GF-D8 (cell line): ENCODE data around the gene PRLH.

Source experiments
- DNase-seq: peaks from one replicate; lab custom pipeline; 2025; lab: John Stamatoyannopoulos, UW

The PRLH gene

DNA sequence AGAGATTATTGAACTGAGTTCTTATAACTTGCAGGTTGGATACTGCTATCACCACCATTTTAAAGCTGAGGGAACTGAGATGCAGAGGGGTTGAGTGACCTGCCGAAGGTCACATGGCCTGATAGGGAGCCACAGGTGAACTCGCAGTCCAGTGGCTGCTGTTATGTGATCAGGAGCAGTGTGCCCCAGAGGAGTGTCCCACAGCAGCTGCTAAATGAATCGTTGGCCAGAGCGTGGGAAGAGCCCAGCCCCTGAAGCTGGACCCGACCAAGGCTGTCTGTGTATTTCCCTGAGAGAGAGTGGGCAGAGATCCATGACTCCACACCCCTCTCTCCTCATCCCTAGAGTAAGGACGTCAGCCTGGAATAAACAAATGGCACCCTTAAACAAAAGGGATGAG, 26.7 kb upstream of the PRLH start:
- no peak for DNase-seq

DNA sequence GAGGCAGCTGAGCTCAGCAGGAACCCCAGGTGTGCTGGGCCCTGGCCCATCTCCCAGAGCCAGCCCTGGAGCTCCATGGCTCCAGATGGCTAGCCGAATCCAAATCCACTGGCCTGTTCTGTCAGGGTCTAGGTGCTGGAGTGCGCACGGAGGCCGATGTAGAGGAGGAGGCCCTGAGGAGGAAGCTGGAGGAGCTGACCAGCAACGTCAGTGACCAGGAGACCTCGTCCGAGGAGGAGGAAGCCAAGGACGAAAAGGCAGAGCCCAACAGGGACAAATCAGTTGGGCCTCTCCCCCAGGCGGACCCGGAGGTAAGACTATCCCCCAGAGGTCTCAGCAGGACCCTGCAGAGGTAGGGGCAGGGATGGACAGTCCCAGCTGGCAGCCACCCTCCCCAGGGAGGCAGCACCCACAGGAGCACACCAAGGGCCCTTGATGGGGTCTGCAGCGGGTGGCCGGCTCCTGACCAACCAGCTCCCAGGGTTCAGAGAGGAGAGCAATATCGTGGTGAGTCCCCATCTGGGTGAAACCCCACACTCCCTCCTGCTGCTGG, 26.1 kb upstream of the PRLH start:
- no peak for DNase-seq

DNA sequence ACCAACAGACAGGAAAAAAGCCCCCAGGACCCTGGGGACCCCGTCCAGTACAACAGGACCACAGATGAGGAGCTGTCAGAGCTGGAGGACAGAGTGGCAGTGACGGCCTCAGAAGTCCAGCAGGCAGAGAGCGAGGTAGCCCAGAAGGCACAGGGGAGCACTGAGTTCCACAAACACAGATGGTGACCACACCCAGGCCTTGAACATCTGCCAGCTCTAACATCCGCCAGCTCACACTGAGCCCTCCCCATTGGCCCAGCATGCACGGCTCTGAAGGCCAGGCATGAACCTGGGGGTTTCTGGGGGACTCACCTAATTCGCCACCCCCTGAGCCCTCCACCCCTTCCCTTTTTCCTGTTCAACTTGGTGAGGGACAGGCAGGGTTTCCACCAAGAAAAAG, 25.6 kb upstream of the PRLH start:
- no peak for DNase-seq

DNA sequence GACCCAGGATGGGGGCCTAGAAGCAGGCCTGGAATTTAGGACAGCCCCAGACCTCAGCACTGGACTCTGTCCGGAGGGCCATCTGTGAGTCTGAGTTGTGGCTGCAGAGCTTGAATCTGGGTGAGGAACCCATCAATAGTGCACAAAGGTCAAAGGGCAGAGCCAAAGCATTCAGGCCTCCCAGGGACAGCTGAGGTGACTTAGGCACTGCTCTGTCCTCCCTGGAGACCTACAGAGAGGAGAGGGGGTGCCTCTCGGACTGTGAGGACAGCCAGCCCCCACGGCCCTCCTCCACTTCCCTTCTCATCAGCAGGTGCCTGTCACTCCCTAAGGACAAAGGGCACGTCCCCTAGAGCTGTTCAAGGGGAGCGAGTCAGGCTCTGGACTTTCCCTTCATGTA, 25.1 kb upstream of the PRLH start:
- DNase-seq = no peak

DNA sequence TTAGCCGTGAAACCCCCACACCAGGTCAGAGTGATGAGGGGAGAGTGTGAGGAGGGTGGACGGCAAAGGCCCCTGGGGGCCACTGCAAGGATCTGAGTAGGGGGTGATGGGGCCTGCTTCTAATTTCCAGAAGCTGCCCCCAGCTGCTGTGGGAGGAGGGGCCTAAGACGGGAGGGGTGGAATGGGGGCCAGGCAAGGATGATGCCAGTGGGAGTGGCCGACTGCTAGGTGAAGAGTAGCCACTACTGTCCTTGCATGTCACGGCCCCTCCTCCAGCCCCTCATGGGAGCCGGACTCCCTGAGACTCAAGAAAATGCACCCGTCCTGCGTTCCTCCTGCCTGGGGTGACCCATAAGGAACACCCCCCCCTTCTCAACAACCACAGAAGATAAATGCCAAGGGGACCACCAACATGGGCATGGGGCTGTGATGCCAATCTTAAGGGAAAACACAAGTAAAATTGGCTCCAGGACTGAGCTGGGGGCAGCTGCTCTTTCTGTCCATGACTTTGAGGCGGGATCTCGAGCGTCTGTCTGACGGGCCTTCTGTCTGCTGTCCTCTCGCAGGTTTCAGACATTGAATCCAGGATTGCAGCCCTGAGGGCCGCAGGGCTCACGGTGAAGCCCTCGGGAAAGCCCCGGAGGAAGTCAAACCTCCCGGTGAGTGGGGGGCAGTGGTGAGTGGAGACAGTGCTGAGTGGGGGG, 24.2 kb upstream of the PRLH start:
- DNase-seq = no peak

DNA sequence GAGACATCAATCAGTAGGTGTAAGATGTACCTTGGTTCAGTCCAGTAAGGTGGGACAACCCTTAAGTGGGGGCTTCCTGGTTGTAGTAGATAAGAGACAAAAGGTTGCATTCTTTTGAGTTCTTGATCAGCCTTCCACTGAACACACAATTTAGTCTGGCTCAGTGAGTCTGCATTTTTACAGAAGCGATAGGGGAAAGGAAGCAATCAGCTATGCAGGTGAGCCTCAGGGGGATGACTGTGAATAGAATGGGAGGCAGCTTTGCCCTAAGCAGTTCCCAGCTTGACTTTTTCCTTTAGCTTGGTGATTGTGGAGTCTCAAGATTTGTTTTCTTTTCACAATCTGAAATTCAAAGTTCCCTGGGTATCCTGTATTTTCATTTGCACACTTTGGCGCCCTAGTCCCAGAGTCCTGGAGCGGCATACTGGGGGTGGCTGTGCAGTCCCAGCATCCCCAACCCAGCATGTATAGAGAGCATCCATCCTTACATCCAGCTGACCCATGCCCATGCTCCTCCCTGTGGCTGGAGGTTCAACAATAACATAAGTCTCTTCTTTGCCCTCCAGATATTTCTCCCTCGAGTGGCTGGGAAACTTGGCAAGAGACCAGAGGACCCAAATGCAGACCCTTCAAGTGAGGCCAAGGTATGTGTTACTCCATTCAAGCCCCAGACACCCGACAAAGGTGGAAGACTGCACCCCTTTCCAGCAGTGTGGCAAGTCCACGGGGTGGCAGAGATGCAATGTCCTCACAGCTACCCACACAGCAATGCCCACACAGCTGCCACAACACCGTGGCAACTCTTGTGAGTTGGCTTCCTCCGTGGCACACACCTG, 20.1 kb upstream of the PRLH start:
- no peak for DNase-seq

DNA sequence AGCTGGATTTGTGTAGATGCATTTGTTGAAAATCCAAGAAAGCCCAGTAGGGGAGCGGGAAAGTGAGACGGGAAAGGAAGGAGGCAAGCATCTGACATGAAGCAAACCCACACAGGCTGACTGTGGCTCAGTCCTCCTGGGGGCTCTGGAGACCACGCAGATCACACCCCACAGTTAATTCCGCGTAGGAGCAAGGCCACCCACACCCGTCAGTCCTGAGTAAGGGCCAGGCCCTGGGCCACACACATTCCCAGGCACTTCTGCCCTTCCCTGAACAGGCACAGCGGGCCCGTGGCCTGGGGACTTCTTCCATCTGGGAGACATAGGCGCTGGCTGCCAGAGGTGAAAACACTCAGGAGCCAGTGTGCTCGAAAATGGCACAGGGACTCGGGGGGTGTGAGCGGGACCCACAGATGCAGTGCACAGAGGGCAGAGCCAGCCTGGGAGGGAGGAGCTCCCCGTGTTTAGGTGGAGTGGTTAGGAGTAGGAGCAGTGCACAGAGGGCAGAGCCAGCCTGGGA, 19.4 kb upstream of the PRLH start:
- DNase-seq = no peak

DNA sequence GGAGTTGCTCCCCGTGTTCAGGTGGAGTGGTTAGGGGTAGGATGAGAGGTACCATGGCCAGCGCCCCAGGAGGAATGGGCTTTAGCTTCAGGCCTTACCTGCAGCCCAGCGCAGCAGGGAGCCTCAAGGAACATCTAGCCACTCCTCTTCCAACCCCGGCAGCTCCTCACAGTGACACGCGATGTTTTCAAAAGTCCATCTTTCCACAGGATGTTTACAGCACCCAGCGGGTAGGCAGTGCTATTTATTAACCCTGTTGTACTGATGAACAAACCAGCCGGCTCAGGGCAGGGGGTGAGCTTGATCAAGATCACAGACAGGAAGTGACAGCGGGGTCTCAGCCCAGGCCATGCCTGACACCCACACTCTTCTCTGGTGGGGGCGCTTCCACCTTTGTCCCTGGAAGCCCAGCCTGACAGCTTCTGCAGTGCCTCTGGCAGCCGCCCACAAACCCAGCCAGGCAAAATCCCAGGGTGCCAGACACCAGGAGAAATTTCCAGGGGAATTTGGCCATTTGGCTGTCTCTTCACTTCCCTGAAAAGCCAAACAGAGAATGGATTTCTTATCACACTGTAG, 18.4 kb upstream of the PRLH start:
- no peak for DNase-seq

DNA sequence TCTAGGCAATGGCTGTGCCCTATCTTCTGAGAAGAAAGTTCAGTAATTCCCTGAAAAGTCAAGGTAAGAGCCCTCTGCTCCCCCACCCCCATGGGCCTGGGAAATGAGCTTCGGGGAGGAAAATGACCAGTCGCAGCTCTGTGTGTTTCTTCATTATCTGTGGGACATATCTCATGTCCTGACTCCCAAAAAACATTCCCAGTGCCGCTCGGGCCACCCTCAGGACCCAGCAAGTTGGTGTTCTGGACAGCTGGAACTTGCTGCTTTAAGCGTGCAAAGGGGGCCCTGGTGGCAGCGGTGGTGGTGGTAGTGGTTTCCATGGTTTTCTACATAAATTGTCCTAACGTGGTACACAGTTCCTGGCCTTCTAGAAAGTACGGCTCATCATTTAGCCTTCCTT, 17.2 kb upstream of the PRLH start:
- DNase-seq = no peak

DNA sequence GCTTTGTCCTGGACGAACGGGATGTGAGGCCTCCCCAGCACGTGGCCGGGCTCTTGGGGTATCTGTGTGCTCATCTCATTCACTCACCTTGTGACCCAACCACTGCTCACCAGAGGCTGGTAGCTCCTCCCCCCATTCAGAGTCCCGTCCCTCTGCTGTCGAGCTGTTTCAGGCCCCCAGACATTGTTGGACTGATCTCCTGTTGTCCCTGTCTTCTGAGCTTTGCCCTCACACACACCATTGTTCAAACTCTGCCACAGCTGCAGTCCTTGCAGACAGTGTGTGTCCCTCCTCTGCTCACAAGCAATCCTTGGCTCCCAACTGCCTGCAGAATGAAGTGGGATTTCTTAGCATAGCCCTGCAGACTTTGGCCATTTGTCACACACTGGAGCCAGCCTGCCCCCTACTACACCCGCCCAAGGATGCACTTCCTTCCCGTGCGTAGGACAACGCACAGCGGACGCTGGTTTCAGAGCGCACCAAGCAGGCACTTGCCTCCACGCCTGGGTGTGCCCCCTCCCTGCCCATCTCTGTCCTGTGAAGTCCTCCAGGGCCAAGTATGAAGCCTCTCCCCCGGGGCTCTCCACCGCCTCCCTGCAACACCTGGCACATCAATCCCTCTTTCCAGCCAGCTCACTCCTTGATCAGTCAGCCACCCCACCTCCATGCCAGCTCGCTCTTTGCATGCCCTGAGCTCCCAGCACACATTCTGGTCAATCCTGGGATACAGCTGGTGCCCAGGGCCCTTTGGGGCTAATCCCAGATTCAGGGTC, 16.5 kb upstream of the PRLH start:
- DNase-seq = no peak

DNA sequence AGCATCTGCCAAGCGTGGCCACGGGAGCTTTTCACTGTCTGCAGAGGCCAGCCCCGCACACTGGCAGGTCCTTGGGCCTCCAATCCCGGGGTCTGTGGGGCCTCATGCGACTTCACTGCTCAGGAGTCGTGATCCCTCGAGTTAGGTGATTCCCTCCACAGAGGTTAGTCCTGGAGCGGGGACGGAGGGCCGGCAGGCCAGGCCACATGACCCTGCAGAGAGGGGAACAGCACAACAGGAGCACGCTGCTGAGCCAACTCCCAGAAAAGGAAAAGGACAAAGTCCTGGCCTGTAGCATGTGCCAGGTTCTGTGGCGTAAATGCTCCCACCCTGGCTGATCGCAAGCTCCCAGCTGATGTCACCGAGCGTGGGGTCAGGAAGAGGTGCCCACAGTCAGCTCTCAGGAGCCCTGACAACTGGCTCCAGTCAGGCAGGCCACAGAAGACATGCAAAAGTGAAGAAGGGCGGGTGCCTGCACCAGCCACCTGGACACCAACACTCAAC, 15.3 kb upstream of the PRLH start:
- no peak for DNase-seq

DNA sequence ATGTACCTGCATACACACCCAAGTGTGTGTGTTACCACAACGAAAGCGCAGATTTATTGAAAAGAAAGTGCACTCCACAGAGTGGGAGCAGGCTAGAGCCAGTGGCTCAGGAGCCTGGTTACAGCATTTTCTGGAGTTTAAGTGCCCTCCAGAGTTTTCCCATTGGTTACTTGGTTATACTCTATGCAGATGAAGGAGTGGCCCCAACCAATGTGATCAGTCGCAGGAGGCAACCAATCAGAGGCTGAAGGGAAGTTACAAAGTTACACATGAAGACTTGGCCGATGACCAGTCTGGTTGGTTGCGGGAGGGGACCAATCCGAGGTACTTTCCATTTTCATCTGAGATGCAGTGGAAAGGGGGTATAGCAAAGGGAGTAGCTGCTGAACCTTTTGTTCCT, 13.5 kb upstream of the PRLH start:
- no peak for DNase-seq

DNA sequence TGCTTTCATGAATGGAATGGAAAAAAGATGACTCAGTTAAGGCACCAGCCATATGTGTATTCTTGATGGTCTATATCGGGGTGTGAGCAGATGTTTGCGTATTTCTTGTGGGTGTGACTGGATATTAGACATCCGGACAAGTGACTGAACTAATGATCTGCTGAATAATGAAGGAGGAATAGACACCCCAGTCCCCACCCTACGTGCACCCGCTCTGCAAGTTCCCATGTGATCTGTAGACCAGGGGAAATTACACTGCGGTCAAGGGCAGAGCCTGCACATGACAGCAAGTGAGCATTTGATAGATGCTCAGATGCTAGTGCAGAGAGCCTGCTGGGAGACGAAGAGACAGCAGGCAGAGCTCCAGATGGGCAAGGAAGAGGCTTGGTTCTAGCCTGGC, 12.4 kb upstream of the PRLH start:
- DNase-seq = no peak

DNA sequence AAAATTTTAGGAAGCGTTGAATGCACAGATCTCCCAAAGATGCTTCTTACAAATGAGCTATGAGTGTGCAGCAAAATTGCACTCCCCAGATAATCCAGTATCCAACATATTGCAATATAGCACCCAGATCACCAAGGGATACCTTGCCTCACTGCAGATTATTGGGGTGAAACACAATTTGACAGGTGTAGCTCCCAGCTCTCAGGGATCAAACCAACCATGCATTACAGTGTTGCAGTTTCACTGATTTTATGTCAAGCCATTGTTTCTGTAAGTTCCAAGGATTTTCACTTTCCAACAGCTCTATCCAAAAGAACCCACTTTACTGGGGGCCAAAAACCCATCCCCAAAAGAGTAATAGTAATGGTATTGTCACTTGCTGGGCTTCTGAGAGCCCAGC, 10.8 kb upstream of the PRLH start:
- no peak for DNase-seq

DNA sequence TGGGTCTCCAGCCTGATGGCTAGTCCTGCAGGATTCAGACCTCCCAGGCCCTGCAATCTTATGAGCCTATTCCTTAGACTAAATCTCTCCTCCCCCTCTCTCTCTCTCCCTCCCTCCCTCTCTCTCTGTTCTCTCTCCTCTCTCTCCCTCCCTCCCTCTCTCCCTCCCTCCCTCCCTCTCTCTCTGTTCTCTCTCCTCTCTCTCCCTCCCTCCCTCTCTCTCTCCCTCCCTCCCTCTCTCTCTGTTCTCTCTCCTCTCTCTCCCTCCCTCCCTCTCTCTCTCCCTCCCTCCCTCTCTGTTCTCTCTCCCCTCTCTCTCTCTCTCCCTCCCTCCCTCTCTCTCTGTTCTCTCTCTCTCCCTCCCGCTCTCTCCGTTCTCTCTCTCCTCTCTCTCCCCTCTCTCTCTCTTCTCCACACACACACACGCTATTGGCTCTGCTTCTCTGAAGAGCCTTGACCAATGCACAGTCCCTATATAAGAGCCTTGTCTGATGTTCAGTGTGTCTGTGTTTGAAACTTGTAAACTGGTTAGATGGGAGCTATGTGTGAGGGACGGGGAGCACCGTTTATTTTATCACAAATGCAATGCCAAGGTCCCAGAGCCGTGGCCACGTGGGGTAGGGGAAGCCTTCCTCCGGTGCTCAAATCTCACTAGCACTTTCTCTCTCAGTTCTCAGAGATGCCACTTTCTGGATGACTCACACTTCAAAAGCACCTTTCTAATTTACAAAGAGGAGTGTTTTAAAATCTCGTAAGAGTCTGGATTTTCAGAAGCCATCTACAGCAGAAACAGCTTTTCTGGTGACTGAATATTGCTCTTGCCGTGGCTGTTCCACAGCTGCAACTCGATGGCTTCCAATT, 9.4 kb upstream of the PRLH start:
- DNase-seq = no peak

DNA sequence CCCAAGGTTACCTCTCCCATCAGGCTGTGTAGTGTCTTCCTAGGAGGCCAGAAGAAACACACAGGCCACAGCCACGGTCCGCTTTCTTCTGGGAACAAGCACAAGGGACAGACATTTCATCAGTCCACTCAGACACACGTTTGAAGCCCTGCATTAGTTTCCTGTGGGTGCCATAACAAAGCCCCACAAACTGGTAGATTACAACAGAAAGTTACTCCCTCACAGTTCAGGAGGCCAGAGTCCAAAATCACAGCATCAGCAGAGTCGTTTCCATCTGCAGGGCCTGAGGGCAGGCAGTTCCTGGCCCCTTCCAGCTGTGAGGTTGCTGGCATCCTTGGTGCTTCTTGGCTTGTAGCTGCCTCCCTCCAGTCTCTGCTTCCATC, 8.8 kb upstream of the PRLH start:
- DNase-seq = no peak

DNA sequence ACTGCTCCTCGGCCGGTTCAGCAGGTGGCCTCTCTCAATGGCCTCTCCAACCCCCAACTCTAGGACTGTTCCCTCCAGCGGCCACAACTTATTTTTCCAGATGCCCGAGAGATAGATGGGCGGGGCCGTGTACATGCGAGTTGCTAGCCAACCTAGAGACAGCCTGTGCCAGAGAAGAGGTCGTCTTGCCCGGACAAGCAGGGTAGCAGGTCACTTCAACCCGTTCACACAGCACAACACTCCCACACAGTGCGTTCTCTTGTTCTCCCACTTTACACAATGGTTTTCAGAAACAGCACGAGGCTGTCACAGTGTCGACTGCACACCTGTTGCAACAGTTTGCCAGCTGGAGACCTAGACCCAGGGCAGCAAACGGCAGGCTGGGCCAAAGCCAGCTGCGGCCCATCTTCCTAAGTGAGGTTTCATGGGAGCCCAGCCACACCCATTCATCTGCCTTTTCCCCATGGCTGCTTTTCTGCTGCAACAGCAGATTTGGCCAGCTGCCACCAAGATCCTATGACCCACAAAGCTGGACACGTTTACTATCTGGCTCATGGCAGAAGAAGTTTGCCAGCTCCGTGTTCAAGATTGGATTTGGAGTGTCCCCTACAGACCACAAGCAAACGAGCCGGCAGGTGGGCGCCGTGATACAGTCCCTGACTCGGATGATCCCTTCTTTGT, 7.3 kb upstream of the PRLH start:
- no peak for DNase-seq

DNA sequence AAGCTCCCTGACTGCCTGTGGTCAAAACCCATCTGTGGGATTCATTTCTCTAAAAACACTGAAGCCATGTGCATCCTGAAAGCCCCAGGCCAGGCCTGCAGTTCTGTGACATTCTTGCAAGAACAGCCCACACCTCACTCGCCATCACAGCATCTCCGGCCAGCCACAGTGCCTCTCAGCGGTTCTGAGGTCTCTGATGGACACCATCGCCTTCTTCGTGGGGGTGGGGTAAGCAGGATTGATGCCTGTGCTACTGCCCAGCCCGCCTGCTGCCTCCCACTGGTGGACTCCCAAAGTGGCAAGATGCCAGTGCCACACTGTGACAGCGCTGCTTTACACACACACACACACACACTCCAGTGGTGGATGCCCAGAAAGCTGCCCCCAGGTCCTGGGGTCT, 5.2 kb upstream of the PRLH start:
- DNase-seq = no peak

DNA sequence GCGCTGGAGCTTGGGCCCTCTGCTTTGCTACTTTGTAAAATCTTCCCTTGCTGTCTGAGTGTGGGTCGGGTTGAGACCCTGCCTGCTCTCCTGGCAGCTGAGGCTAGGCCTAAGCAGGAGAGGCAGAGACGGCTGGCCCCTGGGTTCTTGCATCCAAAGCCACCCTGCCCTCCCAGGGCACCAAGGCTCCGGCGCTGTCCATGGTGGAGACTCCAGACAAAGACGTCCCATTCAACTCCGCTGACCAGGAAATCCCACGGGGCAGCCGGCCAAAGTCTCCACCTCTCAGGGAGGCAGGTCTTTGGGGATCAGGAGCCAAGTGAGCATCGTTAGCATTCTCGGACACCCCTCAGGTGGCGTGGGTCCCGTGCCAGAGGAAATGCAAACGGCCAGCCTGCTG, 2.6 kb upstream of the PRLH start:
- no peak for DNase-seq

DNA sequence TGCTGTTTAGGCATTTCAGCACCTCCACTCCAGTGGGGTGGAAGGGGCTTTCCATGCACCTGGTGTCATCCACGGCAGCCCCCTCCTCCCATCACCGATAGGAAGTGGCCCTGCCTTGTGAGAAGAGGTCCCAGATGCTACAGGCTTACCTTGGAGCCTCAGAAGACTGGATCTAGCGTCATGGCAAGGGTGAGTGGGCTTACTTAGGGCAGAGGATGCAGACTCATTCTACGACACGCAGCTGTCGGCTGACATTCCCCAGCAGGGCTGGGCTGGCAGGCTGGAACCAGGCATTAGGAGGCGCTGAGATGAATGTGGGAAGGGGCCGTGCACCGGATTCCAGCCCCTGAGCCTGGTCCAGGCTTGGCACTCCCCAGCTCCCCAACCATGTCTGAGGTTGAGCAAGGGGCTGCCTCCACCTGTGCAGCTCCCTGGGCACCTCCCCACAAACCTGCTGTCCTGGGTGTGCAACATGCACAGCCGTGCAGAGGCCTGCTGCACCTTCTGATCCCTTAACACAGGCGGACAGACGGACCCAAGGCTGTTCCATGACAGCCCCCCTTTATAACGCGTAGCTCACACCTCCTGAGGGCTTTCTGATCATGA, 1.7 kb upstream of the PRLH start:
- DNase-seq = no peak
